Loucy (cell line): Measurements from ENCODE around the gene HABP2.

ENCODE experiments used
- EZH2phosphoT487 ChIP-seq: fragments of 200-600 bp; IDR thresholded peaks from 2 replicates; pipeline ENCODE4 v1.6.1; 2018; ENCODE audit warnings: antibody characterized with exemption, mild to moderate bottlenecking, moderate library complexity, borderline replicate concordance
- TF ChIP-seq, protein P1 (sequence below): fragments of 200-600 bp; sonication (generic); conservative IDR thresholded peaks from 2 replicates; pipeline ENCODE4 v1.5.1; 2014; ENCODE audit warnings: mild to moderate bottlenecking, antibody characterized with exemption, low read length

- TF ChIP-seq, protein P1, sequence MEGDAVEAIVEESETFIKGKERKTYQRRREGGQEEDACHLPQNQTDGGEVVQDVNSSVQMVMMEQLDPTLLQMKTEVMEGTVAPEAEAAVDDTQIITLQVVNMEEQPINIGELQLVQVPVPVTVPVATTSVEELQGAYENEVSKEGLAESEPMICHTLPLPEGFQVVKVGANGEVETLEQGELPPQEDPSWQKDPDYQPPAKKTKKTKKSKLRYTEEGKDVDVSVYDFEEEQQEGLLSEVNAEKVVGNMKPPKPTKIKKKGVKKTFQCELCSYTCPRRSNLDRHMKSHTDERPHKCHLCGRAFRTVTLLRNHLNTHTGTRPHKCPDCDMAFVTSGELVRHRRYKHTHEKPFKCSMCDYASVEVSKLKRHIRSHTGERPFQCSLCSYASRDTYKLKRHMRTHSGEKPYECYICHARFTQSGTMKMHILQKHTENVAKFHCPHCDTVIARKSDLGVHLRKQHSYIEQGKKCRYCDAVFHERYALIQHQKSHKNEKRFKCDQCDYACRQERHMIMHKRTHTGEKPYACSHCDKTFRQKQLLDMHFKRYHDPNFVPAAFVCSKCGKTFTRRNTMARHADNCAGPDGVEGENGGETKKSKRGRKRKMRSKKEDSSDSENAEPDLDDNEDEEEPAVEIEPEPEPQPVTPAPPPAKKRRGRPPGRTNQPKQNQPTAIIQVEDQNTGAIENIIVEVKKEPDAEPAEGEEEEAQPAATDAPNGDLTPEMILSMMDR = no peak
- TF ChIP-seq EZH2phosphoT487 = no peak
These were observed 14.0 kb downstream of the HABP2 start for GRCh38 chr10:113566888-113567287.
